PC-3 (cell line): ENCODE data around the gene SPDYE1. TPM values are rescaled to one million over a fixed set of nuclear protein-coding genes. Genes with fewer than 3 reads are reported as not detected.
"Not testable (repeated sequence)": the region's sequence is repeated elsewhere in the genome, so short reads cannot be mapped to it uniquely, and the experiment has no call there.

Source experiments
- ATAC-seq: fragments of 200-7000 bp; cut with Tn5 transposase; 2 replicates; pipeline ENCODE4 v1.9.1; 2020; ENCODE audit warnings: mild to moderate bottlenecking, moderate library complexity
- Bru-seq: library from RNA; stranded (reverse); fragments of 400-500 nt; gene quantifications from one replicate; lab custom pipeline; 2021; lab: Mats Ljungman, UMichigan
- BruChase-seq, 2 experiments: library from RNA; stranded (reverse); fragments of 400-500 nt; gene quantifications; one replicate each; lab custom pipeline; 2021; lab: Mats Ljungman, UMichigan
- BruUV-seq: library from RNA; stranded (reverse); fragments of 400-500 nt; replicated peaks from 2 replicates; lab custom pipeline; 2021; lab: Mats Ljungman, UMichigan
- CTCF ChIA-PET: fragments of 300-600 bp; sonication (Branson Sonifier 250); formaldehyde crosslinking; loops from one replicate; lab custom pipeline; 2022; ENCODE audit warnings: antibody characterized with exemption; lab: Charles Lee
- POLR2A ChIA-PET: fragments of 300-600 bp; sonication (Branson Sonifier 250); formaldehyde crosslinking; loops from one replicate; lab custom pipeline; 2022; ENCODE audit warnings: antibody characterized with exemption; ENCODE audit not compliant: unreplicated experiment; lab: Charles Lee
- DNase-seq: peaks from one replicate; pipeline ENCODE4 v3.0.0-alpha.2; 2015
- H2AFZ ChIP-seq: fragments of 300-600 bp; sonication (generic); 2 replicates; pipeline ENCODE4 v1.6.0; 2016; ENCODE audit warnings: antibody characterized with exemption, low read length
- H3F3A ChIP-seq: fragments of 300-600 bp; sonication (generic); one replicate; pipeline ENCODE4 v1.6.0; 2017; ENCODE audit warnings: antibody characterized with exemption, low read length, control low read depth, mild to moderate bottlenecking; ENCODE audit not compliant: unreplicated experiment
- H3K27ac ChIP-seq: fragments of 300-600 bp; sonication (generic); 2 replicates; pipeline ENCODE4 v1.5.1; 2016; ENCODE audit warnings: mild to moderate bottlenecking, low read length
- H3K27me3 ChIP-seq: fragments of 300-600 bp; sonication (generic); 2 replicates; pipeline ENCODE4 v1.6.1; 2016; ENCODE audit warnings: low read length, mixed read lengths
- H3K36me3 ChIP-seq: fragments of 300-600 bp; sonication (generic); 2 replicates; pipeline ENCODE4 v1.6.1; 2016; ENCODE audit warnings: low read depth, mixed run types, low read length, mixed read lengths
- H3K4me1 ChIP-seq: fragments of 300-600 bp; sonication (generic); 2 replicates; pipeline ENCODE4 v1.5.1; 2016; ENCODE audit warnings: low read length; ENCODE audit not compliant: insufficient read depth
- H3K4me2 ChIP-seq: fragments of 300-600 bp; sonication (generic); 2 replicates; pipeline ENCODE4 v1.6.0; 2016; ENCODE audit warnings: low read length
- H3K4me3 ChIP-seq: fragments of 300-600 bp; sonication (generic); 2 replicates; pipeline ENCODE4 v1.5.1; 2016; ENCODE audit warnings: mild to moderate bottlenecking, low read length, mixed read lengths
- H3K79me2 ChIP-seq: fragments of 300-600 bp; sonication (generic); 2 replicates; pipeline ENCODE4 v1.6.1; 2017; ENCODE audit warnings: low read length, mixed read lengths
- H3K9ac ChIP-seq: fragments of 300-600 bp; sonication (generic); 2 replicates; pipeline ENCODE4 v1.6.0; 2016; ENCODE audit warnings: mild to moderate bottlenecking, low read length
- H3K9me2 ChIP-seq: fragments of 300-600 bp; sonication (generic); replicated peaks from 2 replicates; pipeline ENCODE4 v1.6.1; 2016; ENCODE audit warnings: mixed run types, low read length, mixed read lengths
- H3K9me3 ChIP-seq: fragments of 300-600 bp; sonication (generic); 2 replicates; pipeline ENCODE4 v1.6.1; 2016; ENCODE audit warnings: low read length, mixed read lengths
- H4K20me1 ChIP-seq: fragments of 300-600 bp; sonication (generic); 2 replicates; pipeline ENCODE4 v1.6.1; 2016; ENCODE audit warnings: low read length, mixed read lengths
- CTCF ChIP-seq: fragments of 300-600 bp; sonication (generic); conservative IDR thresholded peaks from 2 replicates; pipeline ENCODE4 v1.5.1; 2017; ENCODE audit warnings: antibody characterized with exemption, low read depth, mild to moderate bottlenecking, low read length
- EZH2 ChIP-seq: fragments of 300-600 bp; sonication (generic); IDR thresholded peaks from one replicate; pipeline ENCODE4 v1.6.1; 2017; ENCODE audit warnings: antibody characterized with exemption, mild to moderate bottlenecking, low read length; ENCODE audit not compliant: unreplicated experiment
- EZH2phosphoT487 ChIP-seq: fragments of 300-600 bp; sonication (generic); IDR thresholded peaks from 2 replicates; pipeline ENCODE4 v1.6.1; 2018; ENCODE audit warnings: mild to moderate bottlenecking, antibody characterized with exemption, low read length, borderline replicate concordance
- intact Hi-C: fragments of 100-400 bp; cut with micrococcal nuclease; formaldehyde crosslinking; loops from 2 replicates; pipeline ENCODE4 v1.9.0; 2023
- long read RNA-seq: library from polyadenylated mRNA; unstranded; transcript quantifications from one replicate; pipeline ENCODE4 v2.0.0, GENCODE V29; 2021; ENCODE audit not compliant: unreplicated experiment
- total RNA-seq: library from RNA; depleted of rRNA; stranded (reverse); fragments of >200 nt; gene quantifications from 2 replicates; pipeline ENCODE4 v1.2.3, GENCODE V29; 2014; rRNA removed

The SPDYE1 gene
- not detected in 2 replicates for total RNA-seq
- Bru-seq, nascent RNA, result not detected
- percentile 8 among the genes with signal in this experiment for BruChase-seq, experiment 1, labeled RNA remaining after a 6-hour chase
- percentile 13 among the genes with signal in this experiment for BruChase-seq, experiment 2, labeled RNA remaining after a 2-hour chase
- long read RNA-seq, partial matches to known transcripts, result 0 of 31 reads
- long read RNA-seq, other reads (novel, unspliced or antisense), result 31 of 31 reads

- POLR2A ChIA-PET, H3K4me3 ChIP-seq, BruUV-seq, H3F3A ChIP-seq, CTCF ChIA-PET, H3K9me2 ChIP-seq, H3K27ac ChIP-seq, H3K4me1 ChIP-seq, H2AFZ ChIP-seq, DNase-seq, intact Hi-C loops, H3K9ac ChIP-seq, H3K79me2 ChIP-seq, H3K4me2 ChIP-seq, ATAC-seq, H4K20me1 ChIP-seq, H3K9me3 ChIP-seq, H3K36me3 ChIP-seq, H3K27me3 ChIP-seq: not testable (repeated sequence)
Observed at GRCh38 chr7:43997532-43997931, at the start of gene SPDYE1. Gene SPDYE1 (plus strand): TSS chr7:43997897. CDS start chr7:43999950, 2,053 bp downstream.

GRCh38 chr7:43952028-43952427 lies 45.7 kb upstream of the SPDYE1 start:
- Histone ChIP-seq H3K27me3 (no peaks in the 10 kb centered on the region), H3K27ac (no peak overlapping the region), H2AFZ (no peak overlapping the region), H3K9ac (no peak overlapping the region), H3K4me3 (no peak overlapping the region), H3K9me3 (no peaks in the 10 kb centered on the region), H3K36me3 (no peaks in the 10 kb centered on the region), H3K9me2 (no peaks in the 10 kb centered on the region), H3F3A (no peaks in the 10 kb centered on the region), H4K20me1 (no peaks in the 10 kb centered on the region), H3K4me2 (no peak overlapping the region), H3K79me2 (no peaks in the 10 kb centered on the region), H3K4me1 (no peaks in the 10 kb centered on the region)
- ATAC-seq (no peak), DNase-seq (no peak)
- no peak for TF ChIP-seq EZH2phosphoT487
- no peak for TF ChIP-seq EZH2
- TF ChIP-seq CTCF, result no peak
- intact Hi-C loops, result no loop called here
- ChIA-PET POLR2A (no interaction called here), CTCF (no interaction called here)
- no TSS peak for BruUV-seq

- Histone ChIP-seq H3K27ac (no peak overlapping the region), H3F3A (no peaks in the 10 kb centered on the region), H3K4me3 (no peak overlapping the region), H3K79me2 (no peaks in the 10 kb centered on the region), H3K4me1 (no peaks in the 10 kb centered on the region), H3K9ac (no peak overlapping the region), H3K9me3 (no peaks in the 10 kb centered on the region), H3K36me3 (no peaks in the 10 kb centered on the region), H4K20me1 (no peaks in the 10 kb centered on the region), H2AFZ (no peak overlapping the region), H3K4me2 (no peak overlapping the region), H3K9me2 (no peaks in the 10 kb centered on the region), H3K27me3 (no peaks in the 10 kb centered on the region)
- intact Hi-C loops, result no loop called here
- ChIA-PET POLR2A (no interaction called here), CTCF (no interaction called here)
- TF ChIP-seq EZH2phosphoT487 (no peak), EZH2 (no peak)
- DNase-seq (no peak), ATAC-seq (no peak)
- BruUV-seq, result TSS peak; percentile 26
Observed at GRCh38 chr7:43953071-43953470, 44.6 kb upstream of the SPDYE1 start.
